Pancreas (tissue), 10 donors: Measurements from ENCODE around the gene VPS41. TPM values are rescaled to one million over a fixed set of nuclear protein-coding genes. Genes with fewer than 3 reads are reported as not detected.

Experiments
- ATAC-seq, 4 donors: fragments of 200-7000 bp; cut with Tn5 transposase; one replicate each; pipeline versions ENCODE4 v1.8.0 to v1.9.1; 2020; ENCODE audit warnings: mild to moderate bottlenecking in 4 of 4, moderate library complexity in 4 of 4
- DNase-seq, 6 donors: peaks; one replicate each; pipeline ENCODE4 v3.0.0-alpha.2; 2020
- FAIRE-seq: peaks from 2 replicates; lab custom pipeline; 2012; peaks lifted over from hg19 to GRCh38; lab: Jason Lieb, UNC
- H3K27ac ChIP-seq, 4 donors: fragments of 200-600 bp; sonication (generic); 1 replicate in 3 of 4; 2 replicates in 1 of 4; pipeline versions ENCODE4 v1.5.0 to v1.8.0; 2020
- H3K27me3 ChIP-seq, 4 donors: fragments of 200-600 bp; one replicate each; pipeline ENCODE4 v1.8.0; 2021
- H3K36me3 ChIP-seq, 3 donors: fragments of 200-600 bp; sonication (generic) in 1 of 3; one replicate each; pipeline versions ENCODE4 v1.5.0 to v1.8.0; 2020 to 2021
- H3K4me1 ChIP-seq, 3 donors: fragments of 200-600 bp; one replicate each; pipeline ENCODE4 v1.8.0; 2021
- H3K4me3 ChIP-seq, 4 donors: fragments of 200-600 bp; sonication (generic) in 2 of 4; one replicate each; pipeline versions ENCODE4 v1.5.0 to v1.8.0; 2020 to 2021
- H3K9me3 ChIP-seq, 4 donors: fragments of 200-600 bp; one replicate each; pipeline ENCODE4 v1.8.0; 2021
- CTCF ChIP-seq, 4 donors: fragments of 200-600 bp; sonication (generic) in 3 of 4; IDR thresholded peaks; one replicate each; pipeline versions ENCODE4 v1.5.0 to v1.8.0; 2021; ENCODE audit warnings: antibody characterized with exemption in 4 of 4
- WGBS, 2 donors: extraction: QIAGEN DNeasy Blood & Tissue Kit; methylation state at CpG; one replicate each; pipeline ENCODE4 v1.1.7; 2013; 5-methylcytosine and 5-hydroxymethylcytosine counted together
- intact Hi-C, 3 donors: fragments of 100-400 bp; cut with DNase I; formaldehyde crosslinking; loops; one replicate each; pipeline versions ENCODE4 v1.11.1 to v1.14.2; 2022
- polyA plus RNA-seq, 2 donors: library from polyadenylated mRNA; stranded (reverse); fragments of 200-250 nt; gene quantifications; one replicate each; pipeline ENCODE4 v1.2.3, GENCODE V29; 2013
- total RNA-seq, 6 donors: library from RNA; stranded (reverse); fragmentation: NEBNext Ultra II Directional in 4 of 6; extraction: Animal tissue kit (Norgen Biotek cat#: 25700) in 4 of 6; gene quantifications; one replicate each; pipeline versions ENCODE4 v1.2.1 to v1.2.4, GENCODE V29; 2021 to 2023
- donor health status: healthy with polysubstance abuse.
- donor health status: DM: no; HTN: no; CAD: no; lungs with moderate emphysema.
- donor health status: DM: no; HTN: no; CAD: no.
- donor health status: control.
- donor health status: control.
- donor health status: Bipolar disorder and iron deficiency.
- donor health status: DM: yes; HTN: yes; CAD: no.
- donor health status: DM: no; HTN: no; CAD: no.
- donor health status: DM: no; HTN: no; CAD: no.
- donor health status: DM: yes; HTN: yes; CAD: no.

VPS41 gene
- total and polyA plus RNA-seq, 8 donors, result 10.0 to 79.2 (median 37.8) TPM

DNA sequence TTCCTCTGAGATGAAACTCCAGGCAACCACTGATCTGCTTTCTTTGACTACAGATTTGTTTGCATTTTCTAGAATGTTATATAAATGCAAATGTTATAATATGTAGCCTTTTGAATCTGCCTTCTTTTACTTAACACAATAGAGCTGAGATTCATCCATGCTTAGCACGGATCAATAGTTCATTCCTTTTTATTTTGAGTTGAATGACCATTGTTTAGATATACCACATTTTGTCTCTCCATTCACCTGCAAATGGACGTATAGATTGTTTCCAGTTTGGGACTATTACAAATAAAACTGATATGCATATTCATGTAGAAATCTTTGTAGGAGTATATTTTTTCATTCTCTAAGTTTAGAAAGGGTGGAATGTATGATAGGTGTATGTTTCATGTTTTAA is 57.7 kb downstream of the VPS41 start:
- ATAC-seq, result no peak
- FAIRE-seq, result no peak
- H3K27ac ChIP-seq, result no peak overlapping the region
- H3K4me1 ChIP-seq, result no peaks in the 10 kb centered on the region
- H3K4me3 ChIP-seq, result no peak overlapping the region
- intact Hi-C loops, result no loop called here
- H3K9me3 ChIP-seq, result no peaks in the 10 kb centered on the region
- no peaks in the 10 kb centered on the region for H3K27me3 ChIP-seq
- 76 to 84% methylated on average over 2 of the region's 2 CpGs for WGBS, 2 donors
- DNase-seq, result no peak
- TF ChIP-seq CTCF (IDR thresholded peaks at IDR 0.05), result no peak
- H3K36me3 ChIP-seq, result no peaks in the 10 kb centered on the region

DNA sequence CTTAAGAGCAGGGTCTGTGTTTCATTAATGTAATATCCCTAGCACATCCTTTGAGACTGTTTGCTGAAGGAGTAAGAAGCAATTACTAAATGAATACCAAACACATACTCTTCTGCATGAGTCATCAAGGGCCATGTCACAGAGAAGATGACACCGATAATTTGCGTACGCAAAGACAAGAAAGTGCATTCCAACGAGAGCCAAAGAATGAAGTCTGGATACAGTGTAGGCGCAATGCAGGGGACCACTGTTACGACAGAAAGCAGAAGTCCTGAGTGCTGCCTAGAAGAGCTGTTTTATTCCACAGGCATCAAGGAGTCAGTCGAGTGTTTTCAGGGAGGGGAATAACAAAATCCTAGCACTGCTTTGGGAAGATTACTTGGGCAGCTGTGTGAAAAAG is 62.7 kb downstream of the VPS41 start:
- no peak for TF ChIP-seq CTCF (IDR thresholded peaks at IDR 0.05)
- no peak overlapping the region for H3K4me3 ChIP-seq
- H3K4me1 ChIP-seq, result no peaks in the 10 kb centered on the region
- 86 to 90% methylated on average over 7 of the region's 7 CpGs for WGBS, 2 donors
- ATAC-seq, result no peak
- H3K27ac ChIP-seq, result no peak overlapping the region
- no peaks in the 10 kb centered on the region for H3K36me3 ChIP-seq
- H3K9me3 ChIP-seq, result no peaks in the 10 kb centered on the region
- H3K27me3 ChIP-seq, result no peaks in the 10 kb centered on the region
- DNase-seq, result no peak
- intact Hi-C loops, result no loop called here
- no peak for FAIRE-seq

DNA sequence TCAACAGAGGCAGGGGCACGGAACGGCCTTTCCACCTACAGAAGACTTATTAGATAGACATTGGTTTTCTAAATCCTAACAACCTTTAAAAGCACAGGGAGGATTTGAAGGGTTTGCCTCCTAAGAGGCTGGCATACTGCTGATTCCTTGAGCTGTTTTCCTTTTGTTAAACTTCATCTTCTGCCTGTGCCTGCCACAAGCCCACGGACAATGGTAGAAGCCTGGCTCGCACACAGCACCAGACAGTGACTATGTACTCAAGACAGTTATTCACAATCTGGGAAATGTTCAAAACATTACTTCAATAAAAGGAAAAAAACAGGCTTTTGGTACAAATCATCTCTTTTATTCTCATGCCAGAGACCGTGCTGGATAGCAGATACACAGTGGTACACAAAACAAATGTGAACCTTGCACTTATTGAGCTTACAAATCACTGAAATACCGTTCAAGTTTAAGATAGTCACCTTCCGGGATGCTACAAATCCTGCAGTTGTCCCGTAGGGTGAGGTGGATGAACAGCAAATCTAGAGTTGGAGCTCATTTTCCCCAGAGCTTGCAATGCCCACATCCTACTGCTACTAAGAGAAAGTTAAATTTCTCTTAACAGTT is 63.9 kb downstream of the VPS41 start:
- intact Hi-C loops, result no loop called here

DNA sequence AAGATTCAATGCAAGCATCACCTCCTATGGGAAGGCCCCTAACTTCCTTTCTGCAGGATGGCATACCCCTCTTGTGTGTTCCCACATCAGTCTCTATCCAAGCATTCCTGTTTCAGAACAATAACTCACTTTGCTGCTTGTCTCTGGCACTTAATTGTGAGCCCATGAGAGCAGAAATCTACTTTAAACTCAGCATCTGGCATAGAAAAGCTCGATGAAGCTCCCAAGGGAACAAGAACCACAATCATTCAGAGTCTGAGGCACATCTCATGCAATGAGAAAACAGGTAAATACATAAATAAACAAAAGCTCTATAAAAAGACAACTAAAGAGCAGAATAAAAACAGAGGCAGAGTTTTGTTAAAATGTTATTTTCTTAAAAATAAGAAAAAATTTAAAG is 66.2 kb downstream of the VPS41 start:
- no peaks in the 10 kb centered on the region for H3K27me3 ChIP-seq
- no peak overlapping the region for H3K27ac ChIP-seq
- DNase-seq (no peak), FAIRE-seq (no peak), ATAC-seq (no peak)
- H3K4me1 ChIP-seq, result no peaks in the 10 kb centered on the region
- no peaks in the 10 kb centered on the region for H3K9me3 ChIP-seq
- no peak for TF ChIP-seq CTCF (IDR thresholded peaks at IDR 0.05)
- intact Hi-C loops, result no loop called here
- no peaks in the 10 kb centered on the region for H3K36me3 ChIP-seq
- H3K4me3 ChIP-seq, result no peak overlapping the region
- WGBS, 2 donors, result 94 to 95% methylated on average over 1 of the region's 1 CpG

More for the DNA sequence above, 63.9 kb downstream of the VPS41 start:
- DNase-seq (no peak), FAIRE-seq (no peak), ATAC-seq (no peak)
- H3K9me3 ChIP-seq, result no peaks in the 10 kb centered on the region
- no peak overlapping the region for H3K27ac ChIP-seq
- TF ChIP-seq CTCF (IDR thresholded peaks at IDR 0.05), result no peak
- WGBS, 2 donors, result 91 to 92% methylated on average over 8 of the region's 8 CpGs
- H3K4me1 ChIP-seq, result no peaks in the 10 kb centered on the region
- H3K4me3 ChIP-seq, result no peak overlapping the region
- no peaks in the 10 kb centered on the region for H3K27me3 ChIP-seq
- no peaks in the 10 kb centered on the region for H3K36me3 ChIP-seq

DNA sequence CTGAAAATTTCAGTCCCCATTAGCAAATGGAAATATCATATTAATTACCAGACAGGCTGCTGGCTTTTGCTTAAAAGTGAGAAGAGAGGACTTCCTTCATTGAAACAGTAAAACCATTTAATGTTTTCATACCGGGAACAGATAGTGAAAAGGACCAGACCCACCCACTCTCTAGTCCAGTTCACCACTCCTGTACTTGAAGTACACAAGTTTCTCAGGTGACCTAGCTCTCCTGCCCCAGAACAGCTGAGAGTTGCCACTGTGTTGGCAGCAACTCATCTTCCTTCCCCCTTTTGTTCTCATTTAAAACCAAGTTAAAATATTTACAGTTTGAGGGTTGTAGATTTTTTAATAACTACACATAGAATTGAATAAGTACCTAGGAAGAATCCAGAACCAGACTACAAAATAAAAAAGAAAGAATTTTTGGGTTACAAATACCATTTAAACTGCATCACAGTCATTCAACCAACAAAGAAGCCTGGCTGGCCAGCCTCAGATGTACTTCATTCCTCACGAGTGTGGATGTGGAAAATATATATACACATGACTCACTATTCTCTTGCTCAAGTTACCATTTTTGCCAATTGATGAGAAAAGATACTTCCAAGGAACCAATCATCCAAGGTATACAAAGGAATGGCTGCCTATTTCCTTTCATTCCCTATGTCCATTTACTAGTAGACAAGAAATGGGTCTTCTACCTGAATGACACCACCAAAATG is 68.1 kb downstream of the VPS41 start:
- Histone ChIP-seq H3K9me3 (no peaks in the 10 kb centered on the region), H3K27me3 (no peaks in the 10 kb centered on the region), H3K4me3 (no peak overlapping the region), H3K27ac (no peak overlapping the region), H3K4me1 (no peaks in the 10 kb centered on the region), H3K36me3 (no peaks in the 10 kb centered on the region)
- intact Hi-C loops, result no loop called here
- no peak for FAIRE-seq
- no peak for TF ChIP-seq CTCF (IDR thresholded peaks at IDR 0.05)
- DNase-seq, result no peak
- ATAC-seq, result no peak
- WGBS, 2 donors, result 74 to 76% methylated on average over 2 of the region's 2 CpGs
